Limb (tissue), 2 donors: ENCODE data around the gene LSM4.
A peak's percentile ranks its signal among the peaks of the same experiment; 100 is the strongest.
"Not testable (repeated sequence)": the region's sequence is repeated elsewhere in the genome, so short reads cannot be mapped to it uniquely, and the experiment has no call there.

ENCODE experiments used
- DNase-seq, 2 donors: peaks; one replicate each; pipeline ENCODE4 v3.0.0-alpha.2; 2016; ENCODE audit errors: extremely low spot score in 2 of 2

LSM4 gene

DNA sequence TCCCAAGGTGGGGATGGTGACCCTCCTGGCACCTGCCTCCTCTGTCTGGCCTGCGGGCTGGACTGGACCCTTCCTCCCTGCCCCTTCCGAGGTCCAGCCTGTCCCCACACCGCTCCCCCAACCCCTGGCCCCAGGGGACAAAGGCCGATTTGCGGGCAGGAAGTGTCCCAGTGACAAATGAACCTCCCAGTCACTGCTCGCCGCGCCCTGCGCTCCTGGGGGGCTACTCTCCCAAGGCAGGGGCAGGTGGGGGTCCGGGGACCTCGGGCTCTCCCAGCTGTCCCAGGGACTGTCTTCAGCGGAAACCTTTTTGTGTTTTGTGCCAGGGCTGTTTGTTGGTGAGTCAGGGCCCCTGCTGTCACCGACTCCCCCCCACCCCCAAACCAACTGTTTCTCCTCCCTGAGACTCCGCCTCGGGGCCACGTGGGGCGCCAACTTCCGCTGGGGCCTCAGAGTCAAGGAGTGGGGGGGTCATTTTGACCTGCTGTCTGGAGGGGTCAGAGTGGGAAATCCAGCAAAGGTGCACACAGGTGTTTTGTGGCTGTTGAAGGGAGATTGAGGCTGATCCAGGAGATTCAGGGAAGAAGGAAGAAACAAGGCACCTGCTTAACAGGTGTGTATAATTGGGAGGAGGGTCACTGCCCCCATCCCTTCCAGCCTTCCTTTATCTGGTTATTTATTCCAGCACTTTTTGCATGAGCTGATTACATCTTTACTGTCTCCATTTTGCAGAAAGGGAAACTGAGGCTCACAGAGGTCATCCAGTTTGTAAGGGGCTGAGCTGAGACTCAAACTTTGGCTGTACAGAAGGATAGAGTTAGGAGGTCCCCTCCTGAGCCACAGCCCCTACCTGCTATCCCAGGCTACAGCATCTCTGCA, 18.4 kb upstream of the LSM4 start:
- peak in 1 of 2 donors; percentile 54 for DNase-seq

DNA sequence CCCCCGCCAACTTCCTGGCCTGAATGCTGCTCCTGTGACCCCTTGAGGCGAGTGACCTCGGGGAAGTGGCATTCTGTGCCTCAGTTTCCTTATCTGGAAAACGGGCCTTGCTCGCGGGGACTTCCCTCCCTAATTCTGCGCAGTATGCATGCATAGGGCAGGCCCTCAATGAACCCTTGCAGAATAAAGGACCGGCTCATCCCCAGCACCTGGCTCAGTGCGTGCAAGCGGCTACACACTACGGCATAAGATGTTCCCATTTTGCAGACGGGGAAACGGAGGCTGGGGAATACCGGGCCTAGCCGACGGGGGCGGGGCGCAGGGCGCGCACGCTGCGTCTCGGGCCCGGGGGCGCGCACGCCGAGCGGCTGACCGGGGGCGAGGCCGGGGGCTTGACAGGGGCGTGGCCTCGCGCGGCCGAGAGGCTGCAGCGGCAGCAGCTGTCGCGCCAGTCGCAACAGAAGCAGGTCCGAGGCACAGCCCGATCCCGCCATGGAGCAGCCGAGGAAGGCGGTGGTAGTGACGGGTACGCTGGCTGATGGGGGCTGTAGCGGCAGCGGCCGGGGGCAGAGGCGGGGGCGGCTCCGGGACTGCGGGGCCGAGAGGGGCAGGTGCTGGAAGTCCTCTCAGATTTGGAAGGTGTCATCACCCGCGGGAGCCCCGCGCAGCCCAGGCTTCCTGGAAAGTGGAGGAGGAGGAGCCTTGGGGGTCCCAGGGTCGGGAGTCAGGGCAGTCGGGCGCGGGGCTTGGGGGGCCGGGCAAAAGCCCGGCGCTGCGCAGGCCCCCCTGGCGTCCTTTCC, 17.5 kb upstream of the LSM4 start, which contains the start of gene PGPEP1:
PGPEP1 (plus strand) TSS at position 409 of the 800 bp plus-strand sequence; CDS start at position 493, 84 bp downstream.
- DNase-seq: peak; percentile 69 to 88

DNA sequence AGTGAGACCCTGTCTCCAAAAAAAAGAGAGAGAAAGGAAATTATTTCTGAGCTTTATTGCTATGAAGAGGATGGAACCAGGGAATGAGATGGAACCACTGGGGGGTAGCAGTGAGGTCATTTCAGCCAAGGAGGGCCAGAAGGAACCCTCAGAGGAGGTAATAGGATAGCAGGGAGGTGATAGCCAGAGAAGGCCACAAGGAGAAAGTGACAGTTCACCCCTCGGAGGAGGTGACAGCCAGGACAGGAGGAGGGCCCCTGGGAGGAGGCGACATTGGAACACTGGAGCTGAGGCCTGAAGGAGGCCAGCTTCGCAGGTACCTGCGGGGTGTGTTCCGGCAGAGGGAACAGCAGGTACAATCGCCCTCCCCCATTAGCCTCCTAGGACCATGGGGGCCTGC, 16.8 kb upstream of the LSM4 start:
- DNase-seq: no peak

DNA sequence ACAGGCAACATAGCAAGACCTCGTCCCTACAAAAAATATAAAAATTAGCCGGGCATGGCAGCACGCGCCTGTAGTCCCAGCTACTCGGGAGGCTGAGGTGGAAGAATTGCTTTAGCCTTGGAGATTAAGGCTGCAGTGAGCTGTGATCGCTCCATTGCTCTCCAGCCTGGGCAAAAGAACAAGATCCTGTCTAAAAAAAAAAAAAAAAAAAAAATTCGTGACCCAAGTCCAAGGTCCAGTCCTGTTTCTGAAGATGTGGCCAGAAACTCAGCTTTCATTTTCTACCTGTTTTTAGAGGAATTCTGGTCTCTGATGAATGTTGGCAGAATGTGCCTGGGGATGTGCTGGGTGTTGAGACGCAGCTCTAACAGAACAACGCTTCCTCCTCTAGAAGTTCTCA, 15.7 kb upstream of the LSM4 start:
- DNase-seq: no peak

DNA sequence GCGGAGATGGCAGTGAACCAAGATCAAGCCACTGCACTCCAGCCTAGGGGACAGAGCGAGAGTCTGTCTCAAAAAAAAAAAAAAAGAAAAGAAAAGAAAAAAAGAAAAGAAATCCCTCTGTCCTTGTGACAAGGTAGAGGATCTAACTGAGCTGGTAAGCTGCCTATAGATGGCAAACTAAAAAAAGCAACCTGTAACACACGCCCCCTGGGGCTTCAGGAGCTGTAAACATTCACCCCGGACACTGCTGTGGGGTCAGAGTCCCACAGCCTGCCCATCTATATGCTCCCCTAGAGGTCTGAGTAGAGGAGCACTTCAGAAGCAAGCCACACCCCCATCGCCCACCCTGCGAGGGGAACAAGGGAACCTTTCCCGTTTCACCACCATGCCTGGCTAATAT, 13.2 kb upstream of the LSM4 start:
- DNase-seq: no peak

DNA sequence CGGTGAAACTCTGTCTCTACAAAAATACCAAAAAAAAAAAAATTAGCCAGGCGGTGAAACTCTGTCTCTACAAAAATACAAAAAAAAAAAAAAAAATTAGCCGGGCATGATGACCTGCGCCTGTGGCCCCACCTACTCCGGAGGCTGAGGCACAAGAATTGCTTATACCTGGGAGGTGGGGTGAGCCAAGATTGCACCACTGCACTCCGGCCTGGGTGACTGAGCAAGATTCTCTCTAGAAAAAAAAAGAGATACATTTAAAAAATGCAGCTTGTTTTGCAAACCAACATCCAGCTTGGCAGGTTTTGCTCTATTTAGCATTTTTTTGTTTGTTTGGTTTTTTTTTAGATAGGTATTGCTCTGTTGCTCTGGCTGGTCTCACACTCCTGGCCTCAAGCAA, 10.8 kb upstream of the LSM4 start:
- no peak for DNase-seq

DNA sequence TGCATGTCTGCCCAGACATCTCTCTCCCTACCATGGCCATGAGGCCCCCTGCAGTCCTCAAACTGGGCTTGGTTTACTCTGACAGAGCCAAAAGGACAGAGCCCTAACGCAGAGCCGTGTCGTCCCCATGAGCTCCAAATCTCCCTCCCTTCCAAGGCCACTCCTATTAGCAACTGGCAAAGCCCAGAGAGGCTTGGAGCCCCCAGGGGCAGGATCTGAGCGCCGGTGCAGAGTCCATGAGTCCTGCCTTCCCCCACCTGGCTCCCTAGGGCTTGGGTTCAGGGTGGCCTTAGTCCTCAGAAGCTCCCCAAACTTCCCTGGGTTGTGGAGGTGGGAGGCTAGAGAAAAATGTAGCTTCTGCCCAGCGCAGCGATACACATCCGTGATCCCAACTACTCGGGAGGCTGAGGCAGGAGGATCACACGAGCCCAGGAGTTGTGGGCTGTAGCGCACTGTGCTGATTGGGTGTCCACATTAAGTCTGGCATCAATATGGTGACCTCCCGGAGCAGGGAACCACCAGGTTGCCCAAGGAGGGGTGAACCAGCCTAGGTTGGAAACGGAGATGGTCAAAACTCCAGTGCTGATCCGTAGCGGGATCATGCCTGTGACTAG, 10.1 kb upstream of the LSM4 start:
- no peak for DNase-seq

DNA sequence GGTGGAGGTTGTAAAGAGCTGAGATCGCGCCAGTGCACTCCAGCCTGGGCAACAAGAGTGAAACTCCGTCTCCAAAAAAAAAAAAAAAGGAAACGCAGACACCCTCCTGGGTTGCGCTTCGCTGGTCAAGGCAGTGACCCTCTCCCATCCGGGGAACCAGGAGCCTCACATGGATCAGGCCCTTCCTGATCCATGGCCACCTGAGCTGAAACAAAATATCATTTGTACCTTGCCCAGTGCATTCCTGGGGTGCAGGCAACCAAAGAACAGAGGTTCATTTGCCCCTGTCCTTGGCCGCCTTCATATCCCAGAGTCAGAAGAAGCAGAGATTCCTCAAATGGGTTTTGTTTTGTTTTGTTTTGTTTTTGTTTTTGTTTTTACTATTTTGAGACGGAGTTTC, 8.0 kb upstream of the LSM4 start:
- no peak for DNase-seq

DNA sequence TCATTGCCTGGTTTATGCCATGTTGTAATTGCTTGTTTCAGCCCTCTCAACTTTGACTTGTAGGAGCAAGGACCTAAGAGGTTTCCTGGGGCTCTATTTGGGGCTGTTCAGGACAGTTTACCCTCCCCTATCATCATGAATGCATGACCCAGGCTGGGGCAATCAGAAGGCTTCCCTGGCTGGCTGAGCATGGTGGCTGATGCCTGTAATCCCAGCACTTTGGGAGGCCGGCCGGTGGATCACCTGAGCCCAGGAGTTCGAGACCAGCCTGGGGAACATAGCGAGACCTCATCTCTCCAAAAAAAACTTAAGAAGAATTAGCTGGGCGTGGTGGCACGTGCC, 6.1 kb upstream of the LSM4 start:
- DNase-seq: no peak

DNA sequence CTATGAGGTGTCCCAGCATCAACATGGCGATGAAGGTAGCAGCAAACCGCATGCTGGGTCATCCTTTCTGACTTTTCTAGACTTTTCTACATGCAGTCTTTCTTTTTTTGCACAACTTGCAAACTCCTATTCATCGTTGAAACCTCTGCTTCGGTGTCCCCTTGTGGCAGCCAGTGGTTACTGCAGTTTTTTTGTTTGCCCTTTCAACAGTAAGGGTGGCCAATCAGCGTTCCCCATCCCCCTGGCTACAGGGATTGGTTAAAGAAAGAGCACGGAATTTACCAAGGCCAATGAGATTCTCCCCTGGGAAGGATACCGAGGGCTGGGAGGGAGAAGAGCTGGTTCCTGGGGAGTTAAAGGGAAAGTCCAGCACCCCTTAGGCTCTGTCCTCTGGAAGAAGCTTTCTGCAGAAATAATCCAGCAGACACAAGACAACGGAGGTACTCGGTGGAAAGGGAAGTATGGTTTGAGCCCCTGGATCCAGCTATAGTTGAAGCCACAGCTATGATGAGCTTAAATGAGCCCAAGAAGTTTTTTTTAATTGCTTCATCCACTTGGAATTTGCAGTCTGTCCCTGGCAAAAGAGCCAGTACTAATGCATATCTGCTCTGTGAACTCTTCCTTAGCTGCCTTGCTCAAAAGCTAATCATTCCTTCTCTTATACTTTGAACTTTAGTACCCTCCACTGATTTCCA, 5.6 kb upstream of the LSM4 start:
- DNase-seq: peak; percentile 89 to 97

DNA sequence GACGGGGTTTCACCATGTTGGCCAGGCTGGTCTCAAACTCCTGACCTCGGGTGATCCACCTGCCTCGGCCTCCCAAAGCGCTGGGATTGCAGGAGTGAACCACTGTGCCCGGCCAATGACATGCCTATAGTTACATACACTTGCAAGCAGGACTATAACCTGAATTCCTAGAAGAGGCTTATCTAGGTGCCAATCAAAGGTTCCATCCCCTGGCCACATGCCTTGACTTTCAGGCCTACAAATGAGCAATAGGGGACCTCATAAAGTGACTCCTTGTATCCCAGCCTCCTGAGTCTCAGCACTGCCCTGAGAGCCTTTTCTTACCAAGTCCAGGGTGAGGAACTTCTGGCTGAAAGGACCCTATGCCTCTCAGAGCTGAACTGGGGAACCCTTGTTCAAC, 3.9 kb upstream of the LSM4 start:
- no peak for DNase-seq

DNA sequence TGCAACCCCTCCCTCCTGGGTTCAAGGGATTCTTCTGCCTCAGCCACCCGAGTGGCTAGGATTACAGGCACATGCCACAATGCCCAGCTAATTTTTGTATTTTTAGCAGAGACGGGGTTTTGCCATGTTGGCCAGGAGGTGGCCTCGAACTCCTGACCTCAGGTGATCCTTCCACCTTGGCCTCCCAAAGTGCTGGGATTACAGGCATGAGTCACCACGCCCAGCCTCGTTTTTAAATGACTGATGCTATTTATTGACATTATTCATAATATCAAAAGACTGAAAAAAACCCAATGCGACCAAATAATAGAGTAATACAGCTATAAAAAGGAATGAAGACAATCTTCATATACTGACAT, 1.5 kb upstream of the LSM4 start:
- not testable (repeated sequence) for DNase-seq

DNA sequence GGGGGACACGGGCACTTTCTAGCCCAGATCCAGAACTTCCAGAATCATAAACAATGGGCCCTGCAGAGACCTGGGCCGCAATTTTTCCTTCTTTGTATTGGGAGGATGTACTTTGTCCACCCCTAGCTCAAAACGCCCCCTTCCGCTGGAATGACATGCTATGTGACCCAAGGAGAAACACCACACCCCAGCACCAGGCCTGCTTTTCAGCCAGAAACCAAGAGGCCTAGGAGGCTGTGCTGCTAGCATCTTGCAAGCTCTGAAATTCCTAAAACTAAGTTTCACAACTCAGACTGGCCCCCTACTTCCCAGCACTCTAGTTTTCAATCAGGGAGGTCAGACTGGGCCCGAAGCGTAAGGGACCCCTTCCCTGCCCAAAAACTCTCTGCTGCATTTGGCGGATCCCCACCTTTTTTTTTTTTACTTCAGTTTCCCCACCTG, 538 bp downstream of the LSM4 start:
- DNase-seq: peak in 1 of 2 donors; percentile 58

DNA sequence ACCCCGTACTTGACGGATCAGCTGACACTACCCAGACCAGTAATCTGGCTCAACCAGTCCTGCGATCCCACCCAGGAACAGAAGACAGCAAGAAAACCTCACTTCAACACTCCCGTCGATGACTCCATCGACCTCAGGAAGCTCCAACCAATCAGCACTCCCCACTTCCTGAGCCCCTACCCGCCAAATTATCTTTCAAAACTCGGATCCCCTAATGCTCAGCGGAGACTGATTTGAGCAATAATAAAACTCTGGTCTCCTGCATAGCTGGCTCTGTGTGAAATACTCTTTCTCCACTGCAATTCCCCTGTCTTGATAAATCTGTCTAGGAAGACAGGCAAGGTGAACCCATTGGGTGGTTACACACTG, 1.2 kb downstream of the LSM4 start:
- no peak for DNase-seq

DNA sequence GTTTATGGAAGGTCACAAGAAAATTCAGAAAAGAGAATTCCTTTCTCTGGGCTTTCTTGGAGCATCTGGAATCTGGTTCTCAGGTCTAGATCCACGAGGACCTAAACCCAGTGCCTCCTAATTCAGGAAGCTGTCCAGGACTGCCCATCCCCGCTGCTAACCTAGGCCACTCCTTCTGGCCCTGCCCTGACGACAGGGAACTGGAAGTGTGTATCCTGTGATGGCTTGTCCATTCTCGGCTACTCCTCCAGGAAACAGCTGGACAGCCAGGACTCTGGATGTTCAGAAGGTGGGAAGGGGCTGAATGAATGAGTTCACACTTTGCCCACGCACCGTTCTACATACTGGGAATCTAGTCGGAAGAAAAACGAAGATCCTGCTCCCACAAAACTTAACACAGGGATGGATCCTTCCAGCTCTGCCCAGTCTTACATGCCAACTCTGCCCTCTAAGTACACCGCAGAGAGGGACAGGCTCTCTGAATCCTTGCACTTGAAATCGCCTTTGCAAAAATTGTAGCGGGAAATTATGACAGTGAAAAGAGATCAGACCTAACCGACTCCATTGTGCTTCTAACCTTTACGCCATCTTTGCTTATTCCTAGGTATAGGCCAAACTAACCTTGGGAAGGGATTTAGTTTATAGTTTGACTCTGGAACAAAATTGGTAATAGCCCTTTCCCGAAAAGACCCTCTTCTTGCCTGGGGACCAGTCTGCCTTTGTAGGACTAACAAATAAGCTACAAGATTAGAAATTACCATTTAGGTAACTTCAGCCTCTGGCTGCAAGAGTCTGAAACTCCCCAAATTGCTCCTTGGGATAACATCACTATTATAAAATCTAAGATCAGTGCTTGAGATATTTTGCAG, 1.8 kb downstream of the LSM4 start:
- no peak for DNase-seq

DNA sequence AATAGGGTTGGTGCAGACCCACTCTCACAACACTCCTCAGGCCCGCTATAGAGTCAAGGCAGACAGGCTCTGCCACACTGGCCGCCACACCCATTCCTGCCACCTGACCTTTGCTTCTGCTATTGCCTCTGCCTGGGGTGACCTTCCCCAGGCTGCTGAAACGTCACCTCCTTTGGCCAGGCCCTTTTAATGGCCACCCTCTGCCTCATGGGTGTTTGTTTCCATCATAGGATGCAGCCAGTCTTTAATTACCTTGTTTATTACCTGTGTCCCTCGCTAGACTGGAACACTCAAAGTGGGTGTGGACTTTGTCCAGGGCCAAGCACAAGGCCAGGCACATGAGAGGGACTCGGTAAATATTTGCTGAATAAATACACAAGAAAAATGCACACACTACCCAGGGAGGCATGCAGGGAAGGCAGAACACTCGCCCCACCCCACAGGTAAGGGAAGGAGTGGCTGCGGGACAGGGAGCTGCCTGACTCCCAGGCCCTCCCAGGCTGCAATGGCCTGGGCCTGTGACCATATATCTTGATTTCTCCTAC, 3.2 kb downstream of the LSM4 start:
- DNase-seq: no peak

DNA sequence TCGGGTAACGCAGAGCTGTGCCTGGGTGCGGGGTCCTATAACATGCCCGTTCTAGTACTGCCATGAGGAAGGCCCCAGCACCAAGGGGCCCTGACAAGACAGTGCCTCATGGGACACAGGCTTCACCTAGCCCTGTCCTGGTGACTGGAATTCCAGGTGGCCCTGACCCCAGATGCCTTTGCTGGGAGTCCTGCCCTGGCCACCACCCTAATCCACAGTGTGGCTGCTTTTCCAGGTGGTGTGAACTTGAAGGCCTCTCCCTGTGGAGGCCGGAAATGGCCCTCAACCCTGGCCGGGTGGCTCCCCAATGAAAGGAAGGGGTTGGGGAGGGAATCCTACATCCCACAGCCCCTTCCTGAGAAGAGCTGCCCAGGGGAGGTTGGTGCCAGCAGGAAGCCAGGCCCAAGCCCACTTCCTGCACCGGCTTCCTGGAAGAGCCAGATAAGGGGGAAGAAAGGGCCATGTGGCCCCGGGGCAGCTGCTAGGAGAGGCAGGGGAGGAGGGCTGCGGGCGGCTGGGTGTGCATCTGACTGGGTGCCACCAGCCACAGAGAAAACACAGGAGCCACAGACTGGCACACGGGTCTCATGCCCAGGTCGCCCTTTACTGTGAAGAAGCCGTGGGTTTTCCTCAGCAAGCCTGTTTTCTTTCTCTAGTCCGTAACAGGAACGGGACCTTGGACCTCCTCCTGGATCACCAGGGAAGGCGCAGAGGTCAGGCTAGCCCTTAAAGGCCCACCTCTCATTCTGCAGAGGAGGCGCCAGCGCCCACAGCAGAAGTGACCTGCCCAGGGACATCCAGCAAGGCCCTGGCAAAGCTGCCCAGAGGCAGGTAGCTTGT, 4.7 kb downstream of the LSM4 start:
- no peak for DNase-seq

DNA sequence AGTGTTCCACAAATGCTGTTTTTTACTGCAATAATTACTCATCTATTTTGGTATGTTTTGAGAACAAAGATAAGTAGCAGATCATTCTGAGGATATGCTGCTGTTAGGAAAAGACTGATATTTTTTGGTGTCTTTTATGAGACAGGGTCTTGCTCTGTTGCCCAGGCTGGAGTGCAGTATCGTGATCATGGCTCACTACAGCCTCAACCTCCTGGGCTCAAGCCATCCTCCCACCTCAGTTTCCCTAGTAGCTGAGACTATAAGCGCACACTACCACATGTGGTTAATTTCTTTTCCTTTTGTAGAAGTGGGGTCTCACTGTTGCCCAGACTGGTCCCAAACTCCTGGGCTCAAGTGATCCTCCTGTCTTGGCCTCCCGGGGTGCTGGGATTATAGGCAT, 9.5 kb downstream of the LSM4 start:
- DNase-seq: no peak

DNA sequence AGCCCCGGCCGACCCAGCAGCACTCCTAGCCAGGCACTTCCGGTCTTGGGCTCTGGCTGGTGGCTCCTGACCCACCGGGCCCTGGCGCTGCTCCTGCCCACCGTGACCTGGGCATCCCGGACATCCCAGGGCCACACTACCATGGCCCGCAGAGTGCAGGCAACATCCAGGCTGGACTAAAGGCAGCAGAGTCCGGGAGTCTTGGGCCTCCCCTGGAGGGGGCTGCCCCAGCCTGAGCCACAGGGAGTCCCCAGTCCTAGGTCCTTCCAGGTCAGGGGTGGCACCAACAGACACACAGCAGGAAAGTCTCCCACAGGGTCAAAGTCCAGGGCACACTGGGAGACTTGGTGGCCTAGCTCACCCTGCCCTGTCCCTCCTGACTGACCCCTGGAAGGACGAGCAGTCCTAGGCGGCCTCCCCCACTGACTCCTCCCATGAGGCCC, 10.8 kb downstream of the LSM4 start:
- DNase-seq: no peak
